Vagina (tissue), 2 donors: Measurements from ENCODE around the gene CDCA7L. TPM values are rescaled to one million over a fixed set of nuclear protein-coding genes. Genes with fewer than 3 reads are reported as not detected.
"Not testable (repeated sequence)": the region's sequence is repeated elsewhere in the genome, so short reads cannot be mapped to it uniquely, and the experiment has no call there.

ENCODE experiments used
- DNase-seq, 2 donors: peaks; one replicate each; pipeline ENCODE4 v3.0.0-alpha.2; 2017; ENCODE audit errors: extremely low spot score in 2 of 2
- H3K27ac ChIP-seq: fragments of 200-600 bp; sonication (generic); one replicate; pipeline ENCODE4 v1.5.1; 2019
- H3K27me3 ChIP-seq: fragments of 200-600 bp; sonication (generic); one replicate; pipeline ENCODE4 v1.5.1; 2019
- H3K36me3 ChIP-seq, 2 donors: fragments of 200-600 bp; sonication (generic); one replicate each; pipeline ENCODE4 v1.5.1; 2017 to 2019
- H3K4me1 ChIP-seq: fragments of 200-600 bp; sonication (generic); one replicate; pipeline ENCODE4 v1.5.1; 2019
- H3K4me3 ChIP-seq, 2 donors: fragments of 200-600 bp; sonication (generic); 1 replicate in 1 of 2; 2 replicates in 1 of 2; pipeline ENCODE4 v1.5.1; 2016 to 2019
- H3K9me3 ChIP-seq: fragments of 200-600 bp; sonication (generic); one replicate; pipeline ENCODE4 v1.5.1; 2019
- CTCF ChIP-seq, 3 experiments: fragments of 450-650 bp in 2 of 3; fragments of 200-600 bp in 1 of 3; sonication (generic) in 1 of 3; IDR thresholded peaks; one replicate each; pipeline ENCODE4 v1.5.1; 2017 to 2019; ENCODE audit warnings: antibody characterized with exemption in 3 of 3, mild to moderate bottlenecking in 2 of 3, moderate library complexity in 2 of 3
- POLR2A ChIP-seq, 2 donors: fragments of 450-650 bp; IDR thresholded peaks; one replicate each; pipeline ENCODE4 v1.6.1; 2017; ENCODE audit warnings: antibody characterized with exemption in 2 of 2, mild to moderate bottlenecking in 2 of 2, moderate library complexity in 2 of 2
- POLR2AphosphoS5 ChIP-seq, 2 donors: sonication (generic); formaldehyde crosslinking; IDR thresholded peaks; one replicate each; pipeline ENCODE4 v1.9.0; 2017; ENCODE audit warnings: antibody characterized with exemption in 2 of 2, mild to moderate bottlenecking in 2 of 2, low read depth in 1 of 2; ENCODE audit not compliant: insufficient read depth in 1 of 2
- intact Hi-C: fragments of 100-400 bp; cut with DNase I; formaldehyde crosslinking; loops from one replicate; pipeline ENCODE4 v1.15.1; 2023
- total RNA-seq: library from RNA; depleted of rRNA; stranded (reverse); fragments of >200 nt; gene quantifications from one replicate; pipeline ENCODE4 v1.2.3, GENCODE V29; 2016

Gene CDCA7L
- total RNA-seq, 1 donor from 2014 or later = 44.0 TPM

DNA sequence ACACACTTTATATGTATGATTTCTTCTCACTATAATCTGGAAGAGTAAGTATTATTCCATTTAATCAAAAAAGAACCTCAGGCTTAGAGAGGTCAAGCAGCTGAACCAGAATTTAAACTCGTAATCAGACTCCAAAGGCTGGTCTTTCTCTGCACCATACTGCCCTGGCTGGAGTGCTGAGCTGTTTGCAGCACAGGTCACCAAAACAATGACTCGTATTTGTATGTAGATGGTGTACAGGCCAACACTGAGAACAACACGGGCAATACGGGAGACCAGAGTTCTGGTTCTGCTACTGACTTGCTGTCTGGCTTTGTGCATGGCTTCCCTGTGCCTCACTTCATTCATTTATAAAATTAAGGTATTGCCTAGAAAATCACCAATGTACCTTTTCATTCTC is 57.9 kb downstream of the CDCA7L start:
- Histone ChIP-seq H3K4me1 (no peaks in the 10 kb centered on the region), H3K9me3 (no peaks in the 10 kb centered on the region), H3K27ac (no peak overlapping the region), H3K27me3 (no peaks in the 10 kb centered on the region), H3K36me3 (no peaks in the 10 kb centered on the region), H3K4me3 (no peak overlapping the region)
- no peak for TF ChIP-seq POLR2A (IDR thresholded peaks at IDR 0.05)
- no peak for TF ChIP-seq POLR2AphosphoS5 (IDR thresholded peaks at IDR 0.05; ENCODE audit: insufficient read depth in 1 of 2, low read depth in 1 of 2)
- no peak for TF ChIP-seq CTCF (IDR thresholded peaks at IDR 0.05)
- DNase-seq = no peak
- intact Hi-C loops = no loop called here

DNA sequence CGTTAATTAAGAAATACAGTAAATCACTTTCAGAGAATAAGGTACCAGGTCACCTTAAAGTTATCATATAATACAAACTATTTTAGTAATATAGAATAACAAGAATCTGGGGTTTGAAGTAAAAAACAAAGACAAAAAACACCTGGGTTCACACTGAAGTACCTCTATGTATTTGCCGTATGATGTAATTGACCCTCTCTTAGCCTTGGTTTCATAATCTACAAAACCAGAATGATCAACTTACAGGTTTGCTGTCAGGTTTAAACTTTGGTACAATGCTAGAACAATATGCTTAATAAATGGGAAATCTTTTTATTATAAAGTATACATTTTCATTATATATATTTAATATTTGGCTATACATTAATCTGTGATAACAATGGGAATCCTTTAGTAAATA is 58.3 kb downstream of the CDCA7L start:
- Histone ChIP-seq H3K9me3 (no peaks in the 10 kb centered on the region), H3K4me1 (no peaks in the 10 kb centered on the region), H3K27me3 (no peaks in the 10 kb centered on the region), H3K27ac (no peak overlapping the region), H3K36me3 (no peaks in the 10 kb centered on the region), H3K4me3 (no peak overlapping the region)
- DNase-seq = no peak
- intact Hi-C loops = no loop called here
- no peak for TF ChIP-seq POLR2AphosphoS5 (IDR thresholded peaks at IDR 0.05; ENCODE audit: insufficient read depth in 1 of 2, low read depth in 1 of 2)
- TF ChIP-seq POLR2A (IDR thresholded peaks at IDR 0.05) = no peak
- TF ChIP-seq CTCF (IDR thresholded peaks at IDR 0.05) = no peak

DNA sequence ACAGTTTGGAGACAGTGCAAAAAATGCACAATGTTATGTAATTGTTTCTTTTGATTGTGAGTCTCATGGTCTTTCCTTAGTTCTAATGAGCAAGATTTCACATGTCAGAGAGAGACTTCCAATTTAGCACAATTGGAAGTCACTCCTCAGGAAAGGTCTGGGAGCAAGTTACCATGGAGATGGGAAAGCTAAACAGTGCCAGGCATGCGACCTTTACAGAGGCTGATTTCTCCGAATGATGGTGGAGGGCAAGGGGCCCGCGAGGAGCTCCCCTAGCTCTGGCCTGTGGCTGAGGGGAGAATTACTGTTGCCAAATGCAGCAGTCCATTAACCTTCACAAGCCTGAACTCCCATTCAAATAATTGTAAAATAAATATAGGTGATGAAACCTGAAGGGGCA is 59.3 kb downstream of the CDCA7L start:
- intact Hi-C loops = no loop called here
- H3K27ac ChIP-seq = no peak overlapping the region
- H3K36me3 ChIP-seq = no peaks in the 10 kb centered on the region
- TF ChIP-seq POLR2AphosphoS5 (IDR thresholded peaks at IDR 0.05; ENCODE audit: insufficient read depth in 1 of 2, low read depth in 1 of 2) = no peak
- no peak for TF ChIP-seq CTCF (IDR thresholded peaks at IDR 0.05)
- TF ChIP-seq POLR2A (IDR thresholded peaks at IDR 0.05) = no peak
- H3K4me1 ChIP-seq = no peaks in the 10 kb centered on the region
- no peaks in the 10 kb centered on the region for H3K9me3 ChIP-seq
- H3K27me3 ChIP-seq = no peaks in the 10 kb centered on the region
- no peak for DNase-seq
- no peak overlapping the region for H3K4me3 ChIP-seq

GRCh38 chr7:21884496-21884895 is 61.2 kb downstream of the CDCA7L start:
- no peaks in the 10 kb centered on the region for H3K4me1 ChIP-seq
- no peaks in the 10 kb centered on the region for H3K36me3 ChIP-seq
- H3K27ac ChIP-seq = no peak overlapping the region
- no peak for DNase-seq
- TF ChIP-seq POLR2A (IDR thresholded peaks at IDR 0.05) = no peak
- no peak for TF ChIP-seq CTCF (IDR thresholded peaks at IDR 0.05)
- TF ChIP-seq POLR2AphosphoS5 (IDR thresholded peaks at IDR 0.05; ENCODE audit: insufficient read depth in 1 of 2, low read depth in 1 of 2) = no peak
- H3K4me3 ChIP-seq = no peak overlapping the region
- intact Hi-C loops = no loop called here
- no peaks in the 10 kb centered on the region for H3K27me3 ChIP-seq
- no peaks in the 10 kb centered on the region for H3K9me3 ChIP-seq

DNA sequence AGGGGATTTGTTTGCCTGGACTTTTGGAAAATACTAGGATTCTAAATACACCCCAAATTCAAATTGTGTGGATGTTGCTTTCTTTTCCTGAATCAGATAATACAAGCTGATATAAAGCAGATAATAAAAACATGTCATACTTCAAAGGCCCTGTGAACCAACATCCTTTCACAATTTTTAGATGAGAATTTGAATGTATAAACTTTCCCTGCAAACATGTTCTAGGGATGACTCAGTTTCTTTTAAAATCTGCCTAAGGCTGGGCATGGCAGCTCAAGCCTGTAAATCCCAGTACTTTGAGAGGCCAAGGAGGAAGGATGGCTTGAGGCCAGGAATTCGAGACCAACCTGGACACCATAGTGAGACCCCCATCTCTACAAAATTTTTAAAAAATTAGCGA is 62.2 kb downstream of the CDCA7L start:
- H3K4me1 ChIP-seq, H3K4me3 ChIP-seq, H3K27ac ChIP-seq, H3K36me3 ChIP-seq, H3K9me3 ChIP-seq, H3K27me3 ChIP-seq, DNase-seq, intact Hi-C loops: not testable (repeated sequence)

DNA sequence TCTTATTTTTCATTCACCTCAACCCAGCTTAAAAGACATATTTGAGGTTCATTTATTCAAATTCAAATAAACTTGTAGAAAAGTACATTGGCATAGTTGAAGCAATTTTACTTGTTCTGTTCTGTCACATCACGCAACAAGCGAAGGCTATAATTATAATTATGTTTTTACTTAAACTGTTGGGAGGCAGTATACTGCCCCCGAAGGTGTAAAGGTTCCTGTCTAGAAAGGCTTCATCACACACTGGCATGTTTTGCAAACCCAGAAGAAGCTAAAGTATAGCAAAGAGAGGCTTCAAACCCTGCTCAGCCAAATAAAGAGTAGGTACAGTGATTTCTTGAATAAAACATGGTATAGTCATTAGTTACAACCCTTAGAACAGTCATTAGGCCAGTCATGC is 62.6 kb downstream of the CDCA7L start:
- no peaks in the 10 kb centered on the region for H3K27me3 ChIP-seq
- no peak overlapping the region for H3K27ac ChIP-seq
- intact Hi-C loops = no loop called here
- no peak for TF ChIP-seq POLR2A (IDR thresholded peaks at IDR 0.05)
- TF ChIP-seq CTCF (IDR thresholded peaks at IDR 0.05) = no peak
- TF ChIP-seq POLR2AphosphoS5 (IDR thresholded peaks at IDR 0.05; ENCODE audit: insufficient read depth in 1 of 2, low read depth in 1 of 2) = no peak
- DNase-seq = no peak
- H3K4me1 ChIP-seq = no peaks in the 10 kb centered on the region
- no peak overlapping the region for H3K4me3 ChIP-seq
- H3K36me3 ChIP-seq = no peaks in the 10 kb centered on the region
- no peaks in the 10 kb centered on the region for H3K9me3 ChIP-seq
